NOMO-1 treated with dmso at 0.1 percent for 144 hours (cell line): Measurements from ENCODE around the gene RPAIN.

ENCODE experiments used
- DNase-seq: peaks from one replicate; lab custom pipeline; 2025; ENCODE audit not compliant: unreplicated experiment; lab: John Stamatoyannopoulos, UW

Gene RPAIN

DNA sequence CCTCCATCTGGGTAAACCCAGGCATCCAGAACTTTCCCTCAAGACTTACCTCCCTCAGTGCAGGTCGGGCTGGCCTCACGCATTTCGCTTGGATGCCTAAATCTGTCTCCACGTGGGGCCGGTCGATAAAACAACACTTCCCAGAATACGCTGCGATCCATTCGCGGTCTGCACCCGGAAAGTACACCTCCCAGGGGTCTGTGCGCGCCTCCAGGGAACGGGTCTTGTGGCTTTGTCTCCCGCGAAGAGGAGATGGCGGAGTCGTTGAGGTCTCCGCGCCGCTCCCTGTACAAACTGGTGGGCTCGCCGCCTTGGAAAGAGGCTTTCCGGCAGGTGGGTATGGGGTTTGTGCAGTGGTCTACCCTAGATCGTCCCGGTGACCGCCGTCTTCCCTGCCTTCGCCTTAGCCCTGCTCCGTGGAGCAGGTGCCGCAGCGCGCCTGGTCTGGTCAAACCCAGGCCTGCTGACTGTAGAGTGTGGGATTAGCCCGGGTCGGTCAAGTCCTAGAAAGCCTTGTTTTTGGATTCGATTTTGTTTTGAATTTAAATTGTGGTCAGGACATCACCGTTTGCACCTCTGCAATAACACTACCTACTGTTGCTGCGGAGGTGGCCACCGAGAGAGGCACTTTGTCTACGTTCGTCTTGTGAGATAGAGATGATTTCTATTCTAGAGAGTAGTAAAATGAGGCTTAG is at the start of gene RPAIN:
TSS of gene RPAIN (plus strand) at position 224 of the 695 bp plus-strand sequence. CDS start at position 253, 29 bp downstream.
- DNase-seq: peak; percentile 86

DNA sequence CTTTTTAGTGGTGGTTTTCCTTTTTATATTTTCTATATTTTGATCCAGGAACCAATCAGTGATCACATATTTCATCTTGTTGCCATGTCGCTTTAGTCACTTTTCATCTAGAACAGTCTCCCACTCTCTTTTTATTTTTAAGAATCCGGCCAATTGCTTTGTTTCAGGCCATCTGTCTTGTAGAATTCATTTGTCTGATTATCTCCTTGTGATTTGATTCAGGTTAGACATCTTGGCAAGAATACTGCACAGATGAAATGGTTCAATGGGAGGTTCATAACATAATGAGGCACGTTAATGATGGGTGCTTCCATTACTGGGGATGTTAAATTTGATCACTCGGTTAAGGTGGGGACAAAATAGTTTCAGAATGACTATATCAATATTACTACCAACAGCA is 49.6 kb upstream of the RPAIN start:
- no peak for DNase-seq

DNA sequence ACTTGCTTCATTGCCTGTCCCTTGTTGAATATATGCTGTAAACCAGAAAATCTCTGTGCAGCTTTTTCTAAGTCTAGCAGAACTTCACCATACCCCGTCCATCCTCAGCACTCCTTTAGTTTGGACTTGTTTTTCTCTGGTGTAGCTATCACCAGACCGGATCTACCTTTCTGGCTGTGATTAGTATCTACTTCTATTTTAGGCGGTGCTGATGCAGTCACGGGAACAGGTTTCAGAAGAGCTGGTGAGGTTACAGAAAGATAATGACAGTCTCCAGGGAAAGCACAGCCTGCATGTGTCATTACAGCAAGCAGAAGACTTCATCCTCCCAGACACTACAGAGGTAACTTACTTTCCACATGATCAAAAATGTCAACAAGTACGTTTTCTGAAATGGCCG is 46.9 kb upstream of the RPAIN start:
- DNase-seq: no peak

- no peak for DNase-seq
Observed at GRCh38 chr17:5378566-5379207, 41.3 kb upstream of the RPAIN start.

DNA sequence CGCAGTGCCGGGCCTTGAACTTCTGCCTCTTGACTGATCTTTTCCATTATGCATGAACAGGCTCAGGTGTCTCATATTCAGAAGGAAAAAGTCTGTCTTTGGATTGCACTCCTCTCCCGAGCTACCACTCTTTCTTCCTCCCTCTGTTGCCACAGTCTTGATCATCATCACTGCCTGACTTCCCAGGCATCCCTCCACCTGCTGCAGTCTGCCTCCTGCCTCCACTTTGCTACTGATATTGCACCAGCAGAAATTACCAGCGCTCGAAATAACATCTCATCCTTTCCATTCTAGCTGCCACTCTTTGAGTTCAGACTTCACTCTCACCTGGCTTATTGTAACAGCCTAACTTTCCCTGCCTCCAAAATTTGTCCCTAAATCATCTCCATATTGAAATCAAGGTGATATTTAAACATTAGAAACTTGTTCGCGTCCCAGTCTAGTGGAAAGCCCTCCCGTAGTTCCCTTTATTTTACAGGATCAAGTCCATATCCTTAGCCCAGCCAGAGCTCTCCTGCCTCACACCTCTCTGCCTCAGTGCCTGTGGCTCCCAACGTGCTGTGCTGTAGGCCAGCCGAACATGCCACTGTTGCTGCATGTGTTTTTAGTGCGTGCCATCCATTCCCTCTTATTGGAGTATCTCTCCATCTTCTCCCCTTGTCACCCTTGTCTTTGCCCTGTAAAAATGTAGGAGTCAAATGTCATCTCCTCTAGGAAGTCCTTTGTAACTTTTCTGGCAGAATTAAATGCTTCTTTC is 40.5 kb upstream of the RPAIN start:
- DNase-seq: no peak

GRCh38 chr17:5380491-5381135 is 39.4 kb upstream of the RPAIN start:
- DNase-seq: no peak

GRCh38 chr17:5381542-5381941 is 38.4 kb upstream of the RPAIN start:
- DNase-seq: no peak

- DNase-seq: no peak
Observed at GRCh38 chr17:5391678-5392077, 28.3 kb upstream of the RPAIN start.

- no peak for DNase-seq
Observed at GRCh38 chr17:5396612-5397011, 23.4 kb upstream of the RPAIN start.

- DNase-seq: no peak
Observed at GRCh38 chr17:5399767-5400166, 20.2 kb upstream of the RPAIN start.

DNA sequence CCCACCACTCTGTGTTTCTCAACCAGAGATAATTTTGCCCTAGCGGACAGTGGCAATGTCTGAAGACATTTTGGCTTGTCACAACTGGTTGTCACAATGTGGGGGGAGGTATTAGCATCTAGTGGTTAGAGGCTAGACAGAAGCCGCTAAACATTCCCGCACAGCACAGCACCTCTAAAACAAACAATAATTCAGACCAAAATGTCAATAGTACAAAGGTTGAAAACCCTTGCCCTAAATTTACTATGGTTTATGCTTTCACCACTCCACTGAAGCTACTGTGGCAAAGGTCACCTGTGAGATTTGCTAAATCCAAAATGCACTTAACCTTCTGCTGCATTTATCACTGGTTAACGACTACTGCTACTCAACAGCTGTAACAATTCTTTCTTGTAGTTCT is 14.6 kb upstream of the RPAIN start:
- DNase-seq: no peak

GRCh38 chr17:5408186-5408585 is 11.8 kb upstream of the RPAIN start:
- no peak for DNase-seq

DNA sequence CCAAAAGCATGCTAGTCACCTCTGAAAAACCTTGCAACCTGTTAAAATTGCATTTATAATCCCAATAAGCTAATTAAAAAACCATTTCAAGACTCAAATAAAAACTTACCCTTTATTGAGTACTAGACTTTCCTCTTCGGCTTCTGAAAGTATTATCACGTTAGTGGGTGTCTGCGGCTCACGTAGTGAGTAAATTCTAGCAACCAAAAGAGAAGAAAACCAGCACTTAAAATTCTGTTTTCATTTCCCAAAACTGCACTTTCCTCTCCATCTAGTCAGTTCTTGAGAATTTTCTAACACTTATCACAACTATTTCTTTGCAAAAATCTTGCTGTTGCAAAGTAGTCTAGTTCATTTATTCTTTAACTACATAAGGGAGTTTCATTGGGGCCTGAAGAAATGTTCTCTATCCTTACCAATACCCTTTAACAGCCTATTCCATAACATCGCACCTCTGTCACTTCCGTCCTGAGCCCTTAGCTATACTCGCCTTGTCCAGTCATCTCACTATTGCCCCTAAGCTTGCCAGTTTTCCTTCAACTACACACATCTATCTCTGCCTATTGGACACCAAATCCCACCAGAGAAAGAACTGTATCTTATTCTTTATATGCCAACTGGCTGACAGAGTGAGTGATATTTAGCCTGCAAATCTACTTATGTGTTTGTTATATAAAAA is 9.2 kb upstream of the RPAIN start:
- DNase-seq: no peak

DNA sequence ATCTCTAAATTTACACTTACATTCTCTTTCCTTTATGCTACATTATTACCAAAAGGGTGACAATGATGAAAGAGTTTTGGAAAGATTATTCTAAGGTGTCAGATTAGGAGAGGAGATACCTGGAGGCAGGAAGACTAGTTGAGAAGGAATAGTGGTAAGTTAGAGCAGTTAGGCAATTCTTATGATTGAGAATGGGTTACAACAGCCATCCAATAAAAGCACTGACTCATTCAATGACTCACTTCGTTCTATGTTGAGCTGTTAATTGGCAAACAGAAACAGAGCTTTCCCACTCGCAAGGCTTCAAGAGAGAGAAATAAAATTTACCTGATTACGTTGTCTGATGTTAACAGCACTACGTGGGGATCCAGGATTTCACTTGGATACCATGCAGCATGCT is 6.3 kb upstream of the RPAIN start:
- peak; percentile 46 for DNase-seq

DNA sequence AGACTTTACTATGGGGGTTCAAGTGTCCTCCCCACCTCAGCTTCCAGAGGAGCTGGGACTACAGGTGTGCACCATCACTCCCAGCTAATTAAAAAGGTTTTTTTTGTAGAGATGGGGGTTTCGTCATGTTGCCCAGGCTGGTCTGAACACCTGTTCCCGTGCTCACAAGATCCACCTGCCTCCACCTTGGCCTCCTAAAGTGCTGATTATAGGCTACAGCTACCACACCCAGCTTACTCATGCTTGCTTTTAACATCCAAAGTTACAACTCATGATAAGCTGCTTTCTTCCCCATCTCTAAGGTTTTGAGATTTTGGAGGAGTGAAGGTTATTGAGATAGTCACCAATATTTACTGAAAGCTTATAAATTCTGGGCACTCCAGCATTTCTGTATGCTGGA is 3.1 kb upstream of the RPAIN start:
- DNase-seq: no peak

- peak; percentile 74 for DNase-seq
Observed at GRCh38 chr17:5418858-5419355, 1.1 kb upstream of the RPAIN start.

GRCh38 chr17:5419356-5419958 is 525 bp upstream of the RPAIN start, which contains the start of gene NUP88:
Gene NUP88, minus strand, starts transcription at chr17:5419662. Its CDS starts 12 bp downstream, at chr17:5419650.
- DNase-seq: peak; percentile 98

GRCh38 chr17:5422505-5422904 is 2.5 kb downstream of the RPAIN start:
- no peak for DNase-seq

GRCh38 chr17:5424909-5425308 is 4.9 kb downstream of the RPAIN start:
- DNase-seq: no peak

- no peak for DNase-seq
Observed at GRCh38 chr17:5425826-5426225, 5.8 kb downstream of the RPAIN start.
